HEK293 (cell line): ENCODE data around the gene CFAP73.

Source experiments
- CTCF ChIA-PET: fragments of 350-600 bp; formaldehyde crosslinking; extraction: SDS; loops from one replicate; lab custom pipeline; 2021; ENCODE audit warnings: antibody characterized with exemption; lab: Yijun Ruan, JAX
- POLR2A ChIA-PET: fragments of 300-600 bp; formaldehyde crosslinking; extraction: SDS; loops from one replicate; lab custom pipeline; 2020; ENCODE audit warnings: antibody characterized with exemption, inconsistent platforms; lab: Yijun Ruan, JAX
- H3K27ac ChIP-seq: fragments of 200-500 bp; sonication (Bioruptor generic); 2 replicates; pipeline ENCODE4 v1.5.1; 2014; ENCODE audit warnings: low read depth, low read length, control low read depth, inconsistent platforms; ENCODE audit errors: extremely low read depth
- H3K36me3 ChIP-seq, 2 experiments: fragments of 200-500 bp in 1 of 2; sonication (Bioruptor generic) in 1 of 2; 1 replicate in 1 of 2; 2 replicates in 1 of 2; pipeline ENCODE4 v1.5.1; 2014 to 2017; ENCODE audit warnings: inconsistent platforms in 2 of 2, low read length in 2 of 2; ENCODE audit not compliant: control insufficient read depth in 2 of 2, insufficient read depth in 1 of 2
- H3K4me1 ChIP-seq: fragments of 200-500 bp; sonication (Bioruptor generic); 2 replicates; pipeline ENCODE4 v1.5.1; 2014; ENCODE audit warnings: mild to moderate bottlenecking, low read length, inconsistent platforms; ENCODE audit not compliant: control insufficient read depth, insufficient read depth
- H3K4me3 ChIP-seq: 2 replicates; pipeline ENCODE4 v1.5.1; 2011; ENCODE audit warnings: low read depth, mild to moderate bottlenecking, control low read depth, low read length, moderate library complexity
- H3K9me3 ChIP-seq: fragments of 200-500 bp; sonication (Bioruptor generic); 2 replicates; pipeline ENCODE4 v1.5.1; 2014; ENCODE audit warnings: low read depth, low read length, inconsistent platforms; ENCODE audit not compliant: control insufficient read depth, insufficient read depth
- BCL6B ChIP-seq: fragments of 450-650 bp; formaldehyde crosslinking; IDR thresholded peaks from 2 replicates; pipeline ENCODE4 v1.5.1; 2017; ENCODE audit warnings: missing biosample characterization, missing genetic modification characterization
- EGR2 ChIP-seq: fragments of 450-650 bp; formaldehyde crosslinking; IDR thresholded peaks from 2 replicates; pipeline ENCODE4 v1.5.1; 2016; ENCODE audit warnings: low read depth, missing biosample characterization, missing genetic modification characterization
- HOXA7 ChIP-seq: sonication (generic); formaldehyde crosslinking; IDR thresholded peaks from 2 replicates; pipeline ENCODE4 v1.8.1; 2022; ENCODE audit warnings: missing genetic modification reagents, borderline replicate concordance
- HOXC10 ChIP-seq: sonication (generic); formaldehyde crosslinking; IDR thresholded peaks from 2 replicates; pipeline ENCODE4 v1.8.1; 2023; ENCODE audit warnings: mild to moderate bottlenecking, missing genetic modification reagents
- KLF1 ChIP-seq: fragments of 450-650 bp; formaldehyde crosslinking; IDR thresholded peaks from 2 replicates; pipeline ENCODE4 v1.5.1; 2016; ENCODE audit warnings: missing biosample characterization, missing genetic modification characterization
- MZF1 ChIP-seq: fragments of 450-650 bp; formaldehyde crosslinking; IDR thresholded peaks from 2 replicates; pipeline ENCODE4 v1.5.1; 2017; ENCODE audit warnings: missing biosample characterization, missing genetic modification characterization, borderline replicate concordance
- PATZ1 ChIP-seq: fragments of 450-650 bp; formaldehyde crosslinking; IDR thresholded peaks from 2 replicates; pipeline ENCODE4 v1.5.1; 2016; ENCODE audit warnings: missing biosample characterization, missing genetic modification characterization
- PRDM1 ChIP-seq: fragments of 450-650 bp; formaldehyde crosslinking; IDR thresholded peaks from 2 replicates; pipeline ENCODE4; 2016; ENCODE audit warnings: missing biosample characterization, missing genetic modification characterization
- PRDM6 ChIP-seq: fragments of 450-650 bp; formaldehyde crosslinking; IDR thresholded peaks from 2 replicates; pipeline ENCODE4 v1.5.1; 2017; ENCODE audit warnings: missing biosample characterization, missing genetic modification characterization
- REPIN1 ChIP-seq: fragments of 450-650 bp; formaldehyde crosslinking; IDR thresholded peaks from 2 replicates; pipeline ENCODE4 v1.5.1; 2017; ENCODE audit warnings: missing biosample characterization, missing genetic modification characterization, low read depth
- SETDB1 ChIP-seq: IDR thresholded peaks from one replicate; pipeline ENCODE4 v1.6.1; 2017; ENCODE audit warnings: mild to moderate bottlenecking, low read length, moderate library complexity, mixed read lengths; ENCODE audit not compliant: insufficient read length
- SP2 ChIP-seq: fragments of 450-650 bp; formaldehyde crosslinking; IDR thresholded peaks from 2 replicates; pipeline ENCODE4 v1.5.1; 2016; ENCODE audit warnings: missing biosample characterization, missing genetic modification characterization
- SP3 ChIP-seq: fragments of 450-650 bp; formaldehyde crosslinking; IDR thresholded peaks from 2 replicates; pipeline ENCODE4 v1.5.1; 2016; ENCODE audit warnings: missing biosample characterization, missing genetic modification characterization
- TRIM28 ChIP-seq: IDR thresholded peaks from 2 replicates; pipeline ENCODE4 v1.6.1; 2011; ENCODE audit warnings: low read length, control low read depth, borderline replicate concordance
- ZBTB17 ChIP-seq: fragments of 450-650 bp; formaldehyde crosslinking; IDR thresholded peaks from 2 replicates; pipeline ENCODE4 v1.5.1; 2016; ENCODE audit warnings: missing biosample characterization, missing genetic modification characterization
- ZBTB20 ChIP-seq: fragments of 450-650 bp; formaldehyde crosslinking; IDR thresholded peaks from 2 replicates; pipeline ENCODE4 v1.5.1; 2016; ENCODE audit warnings: missing biosample characterization, missing genetic modification characterization
- ZNF112 ChIP-seq: fragments of 450-650 bp; formaldehyde crosslinking; IDR thresholded peaks from 2 replicates; pipeline ENCODE4 v1.5.0; 2017; ENCODE audit warnings: missing biosample characterization, missing genetic modification characterization
- ZNF157 ChIP-seq: fragments of 450-650 bp; formaldehyde crosslinking; IDR thresholded peaks from 2 replicates; pipeline ENCODE4 v1.5.1; 2016; ENCODE audit warnings: missing biosample characterization, missing genetic modification characterization
- ZNF211 ChIP-seq: fragments of 450-650 bp; formaldehyde crosslinking; IDR thresholded peaks from 2 replicates; pipeline ENCODE4 v1.5.1; 2016; ENCODE audit warnings: low read depth, missing biosample characterization, missing genetic modification characterization
- ZNF223 ChIP-seq: fragments of 450-650 bp; formaldehyde crosslinking; IDR thresholded peaks from 2 replicates; pipeline ENCODE4 v1.5.1; 2016; ENCODE audit warnings: missing biosample characterization, missing genetic modification characterization
- ZNF24 ChIP-seq: fragments of 450-650 bp; formaldehyde crosslinking; IDR thresholded peaks from 2 replicates; pipeline ENCODE4 v1.5.1; 2016; ENCODE audit warnings: missing biosample characterization, missing genetic modification characterization
- ZNF266 ChIP-seq: fragments of 450-650 bp; formaldehyde crosslinking; IDR thresholded peaks from 2 replicates; pipeline ENCODE4 v1.5.1; 2016; ENCODE audit warnings: missing biosample characterization, missing genetic modification characterization, low read depth
- ZNF37A ChIP-seq: fragments of 450-650 bp; IDR thresholded peaks from 2 replicates; pipeline ENCODE4 v1.5.1; 2018; ENCODE audit warnings: missing biosample characterization, missing genetic modification characterization
- ZNF394 ChIP-seq: fragments of 450-650 bp; formaldehyde crosslinking; IDR thresholded peaks from 2 replicates; pipeline ENCODE4 v1.5.1; 2016; ENCODE audit warnings: missing biosample characterization, missing genetic modification characterization, mild to moderate bottlenecking, moderate library complexity, borderline replicate concordance
- ZNF398 ChIP-seq: fragments of 450-650 bp; formaldehyde crosslinking; IDR thresholded peaks from 2 replicates; pipeline ENCODE4 v1.5.1; 2017; ENCODE audit warnings: missing biosample characterization, missing genetic modification characterization
- ZNF544 ChIP-seq: fragments of 450-650 bp; formaldehyde crosslinking; IDR thresholded peaks from 2 replicates; pipeline ENCODE4 v1.5.0; 2017; ENCODE audit warnings: missing biosample characterization, missing genetic modification characterization
- ZNF548 ChIP-seq: fragments of 450-650 bp; formaldehyde crosslinking; IDR thresholded peaks from 2 replicates; pipeline ENCODE4 v1.5.1; 2016; ENCODE audit warnings: missing biosample characterization, missing genetic modification characterization
- ZNF555 ChIP-seq: fragments of 450-650 bp; formaldehyde crosslinking; conservative IDR thresholded peaks from 2 replicates; pipeline ENCODE4 v1.5.1; 2017; ENCODE audit warnings: missing biosample characterization, mild to moderate bottlenecking, missing genetic modification characterization, inconsistent platforms
- ZNF558 ChIP-seq: fragments of 450-650 bp; formaldehyde crosslinking; IDR thresholded peaks from 2 replicates; pipeline ENCODE4 v1.5.1; 2016; ENCODE audit warnings: missing biosample characterization, missing genetic modification characterization
- ZNF560 ChIP-seq: fragments of 450-650 bp; formaldehyde crosslinking; IDR thresholded peaks from 2 replicates; pipeline ENCODE4 v1.5.1; 2017; ENCODE audit warnings: missing biosample characterization, missing genetic modification characterization, borderline replicate concordance
- ZNF704 ChIP-seq: fragments of 450-650 bp; formaldehyde crosslinking; IDR thresholded peaks from 2 replicates; pipeline ENCODE4 v1.5.1; 2016; ENCODE audit warnings: missing biosample characterization, missing genetic modification characterization
- ZNF776 ChIP-seq: fragments of 450-650 bp; formaldehyde crosslinking; IDR thresholded peaks from 2 replicates; pipeline ENCODE4 v1.5.0; 2017; ENCODE audit warnings: missing biosample characterization, missing genetic modification characterization, borderline replicate concordance
- ZNF843 ChIP-seq: fragments of 450-650 bp; formaldehyde crosslinking; IDR thresholded peaks from 2 replicates; pipeline ENCODE4 v1.5.1; 2016; ENCODE audit warnings: missing biosample characterization, missing genetic modification characterization

CFAP73 gene

GRCh38 chr12:113127791-113128199, 21.7 kb upstream of the CFAP73 start:
- no peak overlapping the region for H3K27ac ChIP-seq
- H3K4me1 ChIP-seq = no peaks in the 10 kb centered on the region
- H3K4me3 ChIP-seq = no peak overlapping the region
- H3K9me3 ChIP-seq = no peaks in the 10 kb centered on the region
- H3K36me3 ChIP-seq = no peaks in the 10 kb centered on the region
- CTCF ChIA-PET = no interaction called here
- POLR2A ChIA-PET = interaction anchor here (0.5 to 0.6 kb wide), 2 partner anchors 14 to 711 kb away, joined by 4 read pairs; no protein-coding TSS in a partner anchor
- TF ChIP-seq SP3 (tag by site-specific recombination) (peak; percentile 32), ZNF544 (tag by site-specific recombination) (no peak), PRDM6 (tag by site-specific recombination) (no peak), BCL6B (tag by site-specific recombination) (no peak), ZNF266 (tag by site-specific recombination) (no peak), SP2 (peak; percentile 17; the same call in 1 of the 2 replicates), HOXA7 (CRISPR knock-in tag) (no peak), ZNF24 (no peak), ZNF157 (tag by site-specific recombination) (no peak), ZNF37A (tag by site-specific recombination) (no peak), ZNF558 (tag by site-specific recombination) (no peak), ZNF398 (0 out of 2 replicates have a peak, but pooled peaks have one; percentile 6), ZNF843 (tag by site-specific recombination) (no peak), ZNF394 (no peak), ZNF112 (no peak), ZNF548 (tag by site-specific recombination) (no peak), ZBTB20 (no peak), PATZ1 (tag by site-specific recombination) (0 out of 2 replicates have a peak, but pooled peaks have one; percentile 32), SETDB1 (no peak), ZNF211 (tag by site-specific recombination) (no peak), ZBTB17 (0 out of 2 replicates have a peak, but pooled peaks have one; percentile 1), ZNF555 (no peak), ZNF223 (tag by site-specific recombination) (no peak), HOXC10 (CRISPR knock-in tag) (no peak), MZF1 (tag by site-specific recombination) (no peak), KLF1 (tag by site-specific recombination) (0 out of 2 replicates have a peak, but pooled peaks have one; percentile 31), EGR2 (tag by site-specific recombination) (0 out of 2 replicates have a peak, but pooled peaks have one; percentile 41), PRDM1 (tag by site-specific recombination) (no peak), REPIN1 (tag by site-specific recombination) (no peak), TRIM28 (no peak), ZNF560 (tag by site-specific recombination) (no peak), ZNF704 (tag by site-specific recombination) (no peak), ZNF776 (no peak)
